ENCODE data around the gene SLC4A2. TPM values are rescaled to one million over a fixed set of nuclear protein-coding genes. Genes with fewer than 3 reads are reported as not detected.

Gene SLC4A2
- total RNA-seq, 1 donor from 2014 or later, result 182 TPM

- TF ChIP-seq, protein P1, sequence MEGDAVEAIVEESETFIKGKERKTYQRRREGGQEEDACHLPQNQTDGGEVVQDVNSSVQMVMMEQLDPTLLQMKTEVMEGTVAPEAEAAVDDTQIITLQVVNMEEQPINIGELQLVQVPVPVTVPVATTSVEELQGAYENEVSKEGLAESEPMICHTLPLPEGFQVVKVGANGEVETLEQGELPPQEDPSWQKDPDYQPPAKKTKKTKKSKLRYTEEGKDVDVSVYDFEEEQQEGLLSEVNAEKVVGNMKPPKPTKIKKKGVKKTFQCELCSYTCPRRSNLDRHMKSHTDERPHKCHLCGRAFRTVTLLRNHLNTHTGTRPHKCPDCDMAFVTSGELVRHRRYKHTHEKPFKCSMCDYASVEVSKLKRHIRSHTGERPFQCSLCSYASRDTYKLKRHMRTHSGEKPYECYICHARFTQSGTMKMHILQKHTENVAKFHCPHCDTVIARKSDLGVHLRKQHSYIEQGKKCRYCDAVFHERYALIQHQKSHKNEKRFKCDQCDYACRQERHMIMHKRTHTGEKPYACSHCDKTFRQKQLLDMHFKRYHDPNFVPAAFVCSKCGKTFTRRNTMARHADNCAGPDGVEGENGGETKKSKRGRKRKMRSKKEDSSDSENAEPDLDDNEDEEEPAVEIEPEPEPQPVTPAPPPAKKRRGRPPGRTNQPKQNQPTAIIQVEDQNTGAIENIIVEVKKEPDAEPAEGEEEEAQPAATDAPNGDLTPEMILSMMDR (IDR thresholded peaks at IDR 0.05), result no peak
- no peaks in the 10 kb centered on the region for H3K9me3 ChIP-seq
- H3K4me3 ChIP-seq, result peak overlapping the region; percentile 93
- H3K27me3 ChIP-seq (ENCODE audit: low read depth), result no peaks in the 10 kb centered on the region
- no peak for DNase-seq
- ATAC-seq, result no peak
- H3K36me3 ChIP-seq, result peaks cover 6% of the 10 kb centered on the region
- H3K4me1 ChIP-seq, result peaks cover 66% of the 10 kb centered on the region
- peak overlapping the region; percentile 88 for H3K27ac ChIP-seq
- intact Hi-C loops (cut with DNase I), result no loop called here
Measured at GRCh38 chr7:151089893-151090730, 30.7 kb downstream of the SLC4A2 start.

DNA sequence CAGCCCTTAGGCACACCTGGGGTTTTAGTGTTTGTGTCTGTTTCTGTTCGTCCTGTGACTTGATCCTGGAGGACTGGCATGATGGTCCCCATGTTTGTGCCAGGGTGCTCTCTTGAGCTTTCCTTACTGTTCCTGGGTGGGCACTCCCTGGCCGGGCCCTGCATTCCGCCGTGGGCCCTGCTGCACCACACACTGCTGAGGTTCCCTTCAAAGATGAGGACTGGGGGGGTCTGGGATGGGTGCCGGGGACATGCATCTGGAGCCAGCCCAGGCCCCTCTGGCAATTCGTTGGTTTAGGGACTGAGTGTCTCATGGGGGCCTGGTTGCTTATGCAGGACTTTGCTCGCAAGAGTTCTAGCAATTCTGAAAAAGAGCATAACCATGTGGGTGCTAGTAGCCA lies 31.6 kb downstream of the SLC4A2 start:
- DNase-seq (no peak), ATAC-seq (no peak)
- H3K36me3 ChIP-seq, result peaks cover 6% of the 10 kb centered on the region
- H3K27ac ChIP-seq, result peak overlapping the region; percentile 13
- no peaks in the 10 kb centered on the region for H3K9me3 ChIP-seq
- peaks cover 67% of the 10 kb centered on the region for H3K4me1 ChIP-seq
- no peak overlapping the region for H3K4me3 ChIP-seq
- no peaks in the 10 kb centered on the region for H3K27me3 ChIP-seq (ENCODE audit: low read depth)
- intact Hi-C loops (cut with DNase I), result no loop called here
- TF ChIP-seq, protein P1 (IDR thresholded peaks at IDR 0.05), result no peak

DNA sequence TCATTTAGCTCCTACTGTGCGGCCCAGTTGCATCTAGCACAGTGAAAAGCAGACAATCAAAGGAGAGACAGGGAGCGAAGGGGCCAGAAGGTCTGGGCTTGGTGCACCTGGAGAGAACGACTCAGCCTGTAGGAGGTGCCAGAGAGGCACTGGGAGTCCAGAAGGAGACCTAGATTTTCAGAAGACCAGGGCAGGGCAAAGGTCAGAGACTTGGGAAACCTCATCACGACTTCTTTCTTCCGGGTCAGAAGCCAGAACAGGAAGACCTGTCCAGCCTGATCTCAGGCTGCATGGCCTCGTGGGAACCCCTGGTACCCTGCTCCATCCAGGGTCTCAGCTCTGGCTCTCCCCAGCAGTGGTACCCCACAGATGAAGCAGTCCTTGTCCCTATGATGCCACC lies 32.0 kb downstream of the SLC4A2 start:
- Histone ChIP-seq H3K27me3 (ENCODE audit: low read depth) (no peaks in the 10 kb centered on the region), H3K4me3 (no peak overlapping the region), H3K4me1 (peaks cover 67% of the 10 kb centered on the region), H3K27ac (peak overlapping the region; percentile 13), H3K9me3 (no peaks in the 10 kb centered on the region), H3K36me3 (peaks cover 6% of the 10 kb centered on the region)
- TF ChIP-seq, protein P1 (IDR thresholded peaks at IDR 0.05), result peak; percentile 53
- ATAC-seq, result peak in 1 of 2 donors; percentile 1
- DNase-seq, result no peak
- intact Hi-C loops (cut with DNase I), result no loop called here

DNA sequence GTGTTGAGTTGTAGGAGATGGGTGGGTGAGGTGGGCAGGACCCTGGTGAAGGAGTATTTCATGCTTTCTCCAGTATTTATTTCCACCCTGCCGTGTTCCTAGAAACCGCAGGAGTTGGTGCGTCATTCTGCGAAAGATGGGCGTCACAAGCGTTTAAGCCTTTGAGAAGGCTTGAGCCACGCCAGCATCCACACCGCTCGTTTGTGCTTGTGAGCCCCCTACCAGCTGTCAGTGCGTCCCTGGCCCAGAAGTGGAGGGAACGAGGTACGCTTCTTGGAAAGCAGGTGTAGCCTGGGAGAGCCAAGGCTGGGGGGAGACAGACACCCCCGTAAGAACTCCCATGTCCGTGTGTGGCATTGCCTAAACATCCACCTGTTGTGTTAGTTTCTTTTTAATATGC lies 32.6 kb downstream of the SLC4A2 start:
- H3K9me3 ChIP-seq, result no peaks in the 10 kb centered on the region
- H3K4me1 ChIP-seq, result peaks cover 67% of the 10 kb centered on the region
- DNase-seq (no peak), ATAC-seq (no peak)
- no peaks in the 10 kb centered on the region for H3K27me3 ChIP-seq (ENCODE audit: low read depth)
- H3K36me3 ChIP-seq, result peaks cover 10% of the 10 kb centered on the region
- H3K4me3 ChIP-seq, result no peak overlapping the region
- TF ChIP-seq, protein P1 (IDR thresholded peaks at IDR 0.05), result no peak
- peak overlapping the region; percentile 13 for H3K27ac ChIP-seq
- intact Hi-C loops (cut with DNase I), result no loop called here

DNA sequence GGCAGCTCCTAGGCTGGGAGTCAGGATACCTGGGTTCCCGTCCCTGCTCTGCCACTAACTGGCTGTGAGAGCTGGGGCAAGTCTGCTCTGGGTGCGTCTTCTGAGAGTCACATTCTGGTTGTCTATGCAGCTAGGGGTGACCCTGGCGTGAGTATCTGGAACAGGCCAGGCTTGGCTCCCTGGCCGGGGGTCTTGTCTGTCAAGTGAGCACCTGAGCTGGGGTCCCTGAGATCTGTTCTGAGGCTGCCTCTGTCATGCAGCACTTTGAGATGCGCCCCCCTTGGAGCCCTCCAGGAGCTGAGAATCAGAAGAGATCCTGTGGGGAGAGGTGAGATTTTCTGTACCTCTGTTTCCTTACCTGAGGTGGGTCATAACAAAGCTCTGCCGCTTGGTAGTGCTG lies 34.4 kb downstream of the SLC4A2 start:
- intact Hi-C loops (cut with DNase I), result no loop called here
- DNase-seq (no peak), ATAC-seq (no peak)
- TF ChIP-seq, protein P1 (IDR thresholded peaks at IDR 0.05), result no peak
- Histone ChIP-seq H3K4me3 (no peak overlapping the region), H3K4me1 (peaks cover 54% of the 10 kb centered on the region), H3K27ac (no peak overlapping the region), H3K27me3 (ENCODE audit: low read depth) (no peaks in the 10 kb centered on the region), H3K36me3 (peaks cover 13% of the 10 kb centered on the region), H3K9me3 (no peaks in the 10 kb centered on the region)

Data from lower lobe of right lung (tissue), 2 donors.